C4-2B (cell line): ENCODE measurements around the gene DICER1.

Source experiments
- H3K27ac ChIP-seq: fragments of 450-650 bp; 2 replicates; pipeline ENCODE4 v1.5.1; 2017
- CTCF ChIP-seq: fragments of 450-650 bp; conservative IDR thresholded peaks from 2 replicates; pipeline ENCODE4 v1.5.1; 2017; ENCODE audit warnings: mild to moderate bottlenecking
- ZFX ChIP-seq: fragments of 450-650 bp; IDR thresholded peaks from 2 replicates; pipeline ENCODE4 v1.6.1; 2017

The DICER1 gene

GRCh38 chr14:95122621-95122945 lies 34.7 kb downstream of the DICER1 start:
- H3K27ac ChIP-seq: peak overlapping the region; percentile 74
- TF ChIP-seq CTCF (no peak), ZFX (no peak)

GRCh38 chr14:95121911-95122620 lies 35.3 kb downstream of the DICER1 start:
- H3K27ac ChIP-seq: peak overlapping the region; percentile 74
- TF ChIP-seq ZFX (no peak), CTCF (no peak)

GRCh38 chr14:95119336-95119735 lies 38.0 kb downstream of the DICER1 start:
- TF ChIP-seq ZFX (no peak), CTCF (no peak)

GRCh38 chr14:95117937-95118721 lies 39.2 kb downstream of the DICER1 start:
- TF ChIP-seq ZFX: no peak
- no peak for TF ChIP-seq CTCF
- no peak overlapping the region for H3K27ac ChIP-seq

More at GRCh38 chr14:95119336-95119735, 38.0 kb downstream of the DICER1 start:
- no peak overlapping the region for H3K27ac ChIP-seq

GRCh38 chr14:95113476-95113875 lies 43.9 kb downstream of the DICER1 start:
- H3K27ac ChIP-seq: no peak overlapping the region
- no peak for TF ChIP-seq CTCF
- no peak for TF ChIP-seq ZFX

GRCh38 chr14:95111507-95112164 lies 45.7 kb downstream of the DICER1 start:
- H3K27ac ChIP-seq: no peak overlapping the region
- no peak for TF ChIP-seq CTCF
- no peak for TF ChIP-seq ZFX

- no peak overlapping the region for H3K27ac ChIP-seq
- no peak for TF ChIP-seq CTCF
- no peak for TF ChIP-seq ZFX
These were observed 47.2 kb downstream of the DICER1 start for GRCh38 chr14:95110178-95110577.
